ENCODE data around the gene TMEM171. TPM values are rescaled to one million over a fixed set of nuclear protein-coding genes. Genes with fewer than 3 reads are reported as not detected.

Gene TMEM171
- total and polyA plus RNA-seq, 4 donors: 0.13 TPM; not detected in 3

GRCh38 chr5:73152411-73153388, 32.3 kb downstream of the TMEM171 start:
- no peak overlapping the region for H3K27ac ChIP-seq (ENCODE audit: low read depth in 1 of 2, low read length in 2 of 2)
- ATAC-seq (ENCODE audit: low FRiP score): no peak
- no peak overlapping the region for H3K4me3 ChIP-seq (ENCODE audit: low read length in 2 of 2)
- DNase-seq: no peak
- no peaks in the 10 kb centered on the region for H3K4me1 ChIP-seq (ENCODE audit: control insufficient read depth in 1 of 2, insufficient read depth in 2 of 2, low read length in 2 of 2)
- 83 to 84% methylated on average over 14 of the region's 14 CpGs for WGBS, 2 donors
- H3K27me3 ChIP-seq (ENCODE audit: control insufficient read depth in 1 of 2, insufficient read depth in 2 of 2, low read length in 1 of 2): no peaks in the 10 kb centered on the region
- intact Hi-C loops (cut with DNase I): no loop called here
- no peaks in the 10 kb centered on the region for H3K36me3 ChIP-seq (ENCODE audit: control insufficient read depth in 1 of 2, insufficient read depth in 2 of 2, low read length in 1 of 2)
- H3K9me3 ChIP-seq (ENCODE audit: control insufficient read depth, low read length): no peaks in the 10 kb centered on the region

- intact Hi-C loops (cut with DNase I): no loop called here
- Histone ChIP-seq H3K4me3 (ENCODE audit: low read length in 2 of 2) (no peak overlapping the region), H3K9me3 (ENCODE audit: control insufficient read depth, low read length) (no peaks in the 10 kb centered on the region), H3K4me1 (ENCODE audit: control insufficient read depth in 1 of 2, insufficient read depth in 2 of 2, low read length in 2 of 2) (no peaks in the 10 kb centered on the region), H3K27ac (ENCODE audit: low read depth in 1 of 2, low read length in 2 of 2) (no peak overlapping the region), H3K36me3 (ENCODE audit: control insufficient read depth in 1 of 2, insufficient read depth in 2 of 2, low read length in 1 of 2) (no peaks in the 10 kb centered on the region), H3K27me3 (ENCODE audit: control insufficient read depth in 1 of 2, insufficient read depth in 2 of 2, low read length in 1 of 2) (no peaks in the 10 kb centered on the region)
- WGBS, 2 donors: 75 to 81% methylated on average over 7 of the region's 7 CpGs
- no peak for ATAC-seq (ENCODE audit: low FRiP score)
- no peak for DNase-seq
Measured at GRCh38 chr5:73153513-73153912, 33.1 kb downstream of the TMEM171 start.

GRCh38 chr5:73154208-73155006, 34.0 kb downstream of the TMEM171 start:
- intact Hi-C loops (cut with DNase I): no loop called here
- no peaks in the 10 kb centered on the region for H3K9me3 ChIP-seq (ENCODE audit: control insufficient read depth, low read length)
- H3K4me1 ChIP-seq (ENCODE audit: control insufficient read depth in 1 of 2, insufficient read depth in 2 of 2, low read length in 2 of 2): no peaks in the 10 kb centered on the region
- no peaks in the 10 kb centered on the region for H3K27me3 ChIP-seq (ENCODE audit: control insufficient read depth in 1 of 2, insufficient read depth in 2 of 2, low read length in 1 of 2)
- no peaks in the 10 kb centered on the region for H3K36me3 ChIP-seq (ENCODE audit: control insufficient read depth in 1 of 2, insufficient read depth in 2 of 2, low read length in 1 of 2)
- ATAC-seq (ENCODE audit: low FRiP score): no peak
- no peak overlapping the region for H3K27ac ChIP-seq (ENCODE audit: low read depth in 1 of 2, low read length in 2 of 2)
- 80 to 83% methylated on average over 5 of the region's 5 CpGs for WGBS, 2 donors
- no peak for DNase-seq
- no peak overlapping the region for H3K4me3 ChIP-seq (ENCODE audit: low read length in 2 of 2)

GRCh38 chr5:73155271-73156222, 35.2 kb downstream of the TMEM171 start:
- H3K27ac ChIP-seq (ENCODE audit: low read depth in 1 of 2, low read length in 2 of 2): no peak overlapping the region
- DNase-seq (no peak), ATAC-seq (ENCODE audit: low FRiP score) (no peak)
- no peaks in the 10 kb centered on the region for H3K4me1 ChIP-seq (ENCODE audit: control insufficient read depth in 1 of 2, insufficient read depth in 2 of 2, low read length in 2 of 2)
- 84 to 86% methylated on average over 18 of the region's 18 CpGs for WGBS, 2 donors
- no peak overlapping the region for H3K4me3 ChIP-seq (ENCODE audit: low read length in 2 of 2)
- H3K36me3 ChIP-seq (ENCODE audit: control insufficient read depth in 1 of 2, insufficient read depth in 2 of 2, low read length in 1 of 2): no peaks in the 10 kb centered on the region
- intact Hi-C loops (cut with DNase I): no loop called here
- no peaks in the 10 kb centered on the region for H3K9me3 ChIP-seq (ENCODE audit: control insufficient read depth, low read length)
- H3K27me3 ChIP-seq (ENCODE audit: control insufficient read depth in 1 of 2, insufficient read depth in 2 of 2, low read length in 1 of 2): no peaks in the 10 kb centered on the region

- H3K4me1 ChIP-seq (ENCODE audit: control insufficient read depth in 1 of 2, insufficient read depth in 2 of 2, low read length in 2 of 2): no peaks in the 10 kb centered on the region
- 68 to 79% methylated on average over 6 of the region's 6 CpGs for WGBS, 2 donors
- H3K36me3 ChIP-seq (ENCODE audit: control insufficient read depth in 1 of 2, insufficient read depth in 2 of 2, low read length in 1 of 2): no peaks in the 10 kb centered on the region
- intact Hi-C loops (cut with DNase I): no loop called here
- DNase-seq: no peak
- no peak overlapping the region for H3K27ac ChIP-seq (ENCODE audit: low read depth in 1 of 2, low read length in 2 of 2)
- H3K27me3 ChIP-seq (ENCODE audit: control insufficient read depth in 1 of 2, insufficient read depth in 2 of 2, low read length in 1 of 2): no peaks in the 10 kb centered on the region
- H3K9me3 ChIP-seq (ENCODE audit: control insufficient read depth, low read length): no peaks in the 10 kb centered on the region
- ATAC-seq (ENCODE audit: low FRiP score): no peak
- no peak overlapping the region for H3K4me3 ChIP-seq (ENCODE audit: low read length in 2 of 2)
Measured at GRCh38 chr5:73157414-73158303, 37.3 kb downstream of the TMEM171 start.

GRCh38 chr5:73158313-73158712, 37.9 kb downstream of the TMEM171 start:
- H3K4me1 ChIP-seq (ENCODE audit: control insufficient read depth in 1 of 2, insufficient read depth in 2 of 2, low read length in 2 of 2): no peaks in the 10 kb centered on the region
- WGBS, 2 donors: 92 to 94% methylated on average over 4 of the region's 4 CpGs
- intact Hi-C loops (cut with DNase I): no loop called here
- no peaks in the 10 kb centered on the region for H3K36me3 ChIP-seq (ENCODE audit: control insufficient read depth in 1 of 2, insufficient read depth in 2 of 2, low read length in 1 of 2)
- no peaks in the 10 kb centered on the region for H3K9me3 ChIP-seq (ENCODE audit: control insufficient read depth, low read length)
- ATAC-seq (ENCODE audit: low FRiP score) (no peak), DNase-seq (no peak)
- H3K27ac ChIP-seq (ENCODE audit: low read depth in 1 of 2, low read length in 2 of 2): no peak overlapping the region
- H3K27me3 ChIP-seq (ENCODE audit: control insufficient read depth in 1 of 2, insufficient read depth in 2 of 2, low read length in 1 of 2): no peaks in the 10 kb centered on the region
- H3K4me3 ChIP-seq (ENCODE audit: low read length in 2 of 2): no peak overlapping the region

- 74 to 76% methylated on average over 4 of the region's 4 CpGs for WGBS, 2 donors
- DNase-seq (no peak), ATAC-seq (ENCODE audit: low FRiP score) (no peak)
- Histone ChIP-seq H3K36me3 (ENCODE audit: control insufficient read depth in 1 of 2, insufficient read depth in 2 of 2, low read length in 1 of 2) (no peaks in the 10 kb centered on the region), H3K4me3 (ENCODE audit: low read length in 2 of 2) (no peak overlapping the region), H3K27ac (ENCODE audit: low read depth in 1 of 2, low read length in 2 of 2) (no peak overlapping the region), H3K9me3 (ENCODE audit: control insufficient read depth, low read length) (no peaks in the 10 kb centered on the region), H3K4me1 (ENCODE audit: control insufficient read depth in 1 of 2, insufficient read depth in 2 of 2, low read length in 2 of 2) (no peaks in the 10 kb centered on the region), H3K27me3 (ENCODE audit: control insufficient read depth in 1 of 2, insufficient read depth in 2 of 2, low read length in 1 of 2) (no peaks in the 10 kb centered on the region)
- intact Hi-C loops (cut with DNase I): no loop called here
Measured at GRCh38 chr5:73160239-73160671, 39.9 kb downstream of the TMEM171 start.
